ENCODE results near the gene KDM4C.

GRCh38 chr9:7094576-7094975 lies 336.8 kb downstream of the KDM4C start:
- no peak for TF ChIP-seq CTCF (optimal IDR thresholded peaks at IDR 0.05 in 1 of 3, IDR thresholded peaks at IDR 0.05 in 1 of 3, conservative IDR thresholded peaks at IDR 0.05 in 1 of 3; ENCODE audit: extremely low read depth in 1 of 3, insufficient read depth in 2 of 3, low read length in 3 of 3)
- TF ChIP-seq EZH2 (IDR thresholded peaks at IDR 0.05; ENCODE audit: low read length), result no peak
